Suprapubic skin (tissue), 4 donors: Measurements from ENCODE around the gene XG. TPM values are rescaled to one million over a fixed set of nuclear protein-coding genes. Genes with fewer than 3 reads are reported as not detected.
"Not testable (repeated sequence)": the region's sequence is repeated elsewhere in the genome, so short reads cannot be mapped to it uniquely, and the experiment has no call there.

ENCODE experiments used
- DNase-seq, 2 donors: peaks; one replicate each; pipeline ENCODE4 v3.0.0-alpha.2; 2019; ENCODE audit warnings: low spot score in 2 of 2
- H3K27ac ChIP-seq: fragments of 200-600 bp; sonication (generic); one replicate; pipeline ENCODE4 v1.5.1; 2019
- H3K27me3 ChIP-seq: fragments of 200-600 bp; sonication (generic); one replicate; pipeline ENCODE4 v1.5.1; 2019
- H3K36me3 ChIP-seq: fragments of 200-600 bp; sonication (generic); one replicate; pipeline ENCODE4 v1.5.1; 2019
- H3K4me1 ChIP-seq: fragments of 200-600 bp; sonication (generic); one replicate; pipeline ENCODE4 v1.5.1; 2019
- H3K4me3 ChIP-seq: fragments of 200-600 bp; sonication (generic); one replicate; pipeline ENCODE4 v1.5.1; 2019; ENCODE audit warnings: mild to moderate bottlenecking
- H3K9me3 ChIP-seq: fragments of 200-600 bp; sonication (generic); one replicate; pipeline ENCODE4 v1.5.1; 2019
- EP300 ChIP-seq: sonication (generic); formaldehyde crosslinking; IDR thresholded peaks from one replicate; pipeline ENCODE4 v1.6.1; 2017; ENCODE audit warnings: antibody characterized with exemption
- POLR2A ChIP-seq, 2 donors: fragments of 450-650 bp; IDR thresholded peaks; one replicate each; pipeline ENCODE4 v1.6.1; 2017; ENCODE audit warnings: antibody characterized with exemption in 2 of 2, mild to moderate bottlenecking in 2 of 2, moderate library complexity in 2 of 2
- POLR2AphosphoS5 ChIP-seq, 3 donors: sonication (generic); formaldehyde crosslinking; IDR thresholded peaks; one replicate each; pipeline ENCODE4 v1.6.1; 2017; ENCODE audit warnings: antibody characterized with exemption in 3 of 3
- WGBS: methylation state at CpG from one replicate; pipeline ENCODE4 v1.1.5; 2018; 5-methylcytosine and 5-hydroxymethylcytosine counted together
- total RNA-seq, 4 donors: library from RNA; depleted of rRNA; stranded (reverse); fragments of >200 nt; gene quantifications; one replicate each; pipeline ENCODE4 v1.1.0, GENCODE V29; 2016
- TF ChIP-seq, protein P1 (sequence below), 2 donors: fragments of 200-600 bp in 1 of 2; fragments of 450-650 bp in 1 of 2; sonication (generic) in 1 of 2; IDR thresholded peaks; one replicate each; pipeline ENCODE4 v1.5.1; 2016 to 2019; ENCODE audit warnings: antibody characterized with exemption in 2 of 2, mild to moderate bottlenecking in 1 of 2, moderate library complexity in 1 of 2

Gene XG
- total RNA-seq, 4 donors from 2014 or later, result 17.7 to 75.4 (median 38.7) TPM

GRCh38 chrX:2723286-2723879 lies 28.5 kb upstream of the XG start:
- Histone ChIP-seq H3K36me3 (peaks cover 97% of the 10 kb centered on the region), H3K9me3 (no peaks in the 10 kb centered on the region), H3K4me1 (no peaks in the 10 kb centered on the region), H3K4me3 (no peak overlapping the region), H3K27ac (no peak overlapping the region), H3K27me3 (no peaks in the 10 kb centered on the region)
- TF ChIP-seq POLR2AphosphoS5 (IDR thresholded peaks at IDR 0.05) (no peak), EP300 (no peak), POLR2A (IDR thresholded peaks at IDR 0.05) (no peak)
- TF ChIP-seq, protein P1, sequence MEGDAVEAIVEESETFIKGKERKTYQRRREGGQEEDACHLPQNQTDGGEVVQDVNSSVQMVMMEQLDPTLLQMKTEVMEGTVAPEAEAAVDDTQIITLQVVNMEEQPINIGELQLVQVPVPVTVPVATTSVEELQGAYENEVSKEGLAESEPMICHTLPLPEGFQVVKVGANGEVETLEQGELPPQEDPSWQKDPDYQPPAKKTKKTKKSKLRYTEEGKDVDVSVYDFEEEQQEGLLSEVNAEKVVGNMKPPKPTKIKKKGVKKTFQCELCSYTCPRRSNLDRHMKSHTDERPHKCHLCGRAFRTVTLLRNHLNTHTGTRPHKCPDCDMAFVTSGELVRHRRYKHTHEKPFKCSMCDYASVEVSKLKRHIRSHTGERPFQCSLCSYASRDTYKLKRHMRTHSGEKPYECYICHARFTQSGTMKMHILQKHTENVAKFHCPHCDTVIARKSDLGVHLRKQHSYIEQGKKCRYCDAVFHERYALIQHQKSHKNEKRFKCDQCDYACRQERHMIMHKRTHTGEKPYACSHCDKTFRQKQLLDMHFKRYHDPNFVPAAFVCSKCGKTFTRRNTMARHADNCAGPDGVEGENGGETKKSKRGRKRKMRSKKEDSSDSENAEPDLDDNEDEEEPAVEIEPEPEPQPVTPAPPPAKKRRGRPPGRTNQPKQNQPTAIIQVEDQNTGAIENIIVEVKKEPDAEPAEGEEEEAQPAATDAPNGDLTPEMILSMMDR (IDR thresholded peaks at IDR 0.05), result no peak
- WGBS, result 95% methylated on average over 20 of the region's 20 CpGs
- no peak for DNase-seq

DNA sequence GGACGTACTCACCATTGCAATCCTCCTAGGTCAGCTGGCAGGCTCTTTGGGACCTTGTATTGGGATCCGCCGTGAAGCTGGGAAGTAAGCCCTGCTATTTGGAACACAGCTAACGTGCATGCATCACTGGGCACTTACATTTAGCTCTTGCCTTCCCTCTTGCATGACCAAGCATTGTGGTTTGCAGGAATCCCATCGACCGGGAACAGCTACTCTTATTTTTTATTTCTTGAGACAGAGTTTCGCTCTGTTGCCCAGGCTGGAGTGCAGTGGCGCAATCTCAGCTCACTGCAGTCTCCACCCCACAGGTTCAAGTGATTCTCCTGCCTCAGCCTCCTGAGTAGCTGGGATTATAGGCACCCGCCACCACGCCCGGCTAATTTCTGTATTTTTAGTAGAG lies 24.6 kb upstream of the XG start:
- peaks cover 98% of the 10 kb centered on the region for H3K36me3 ChIP-seq
- not testable (repeated sequence) for H3K27me3 ChIP-seq, H3K4me3 ChIP-seq, H3K4me1 ChIP-seq, H3K27ac ChIP-seq, DNase-seq, H3K9me3 ChIP-seq
- WGBS, result 95% methylated on average over 11 of the region's 11 CpGs

GRCh38 chrX:2732076-2732475 lies 19.8 kb upstream of the XG start:
- no peaks in the 10 kb centered on the region for H3K27me3 ChIP-seq
- no peaks in the 10 kb centered on the region for H3K4me1 ChIP-seq
- H3K9me3 ChIP-seq, result no peaks in the 10 kb centered on the region
- TF ChIP-seq POLR2AphosphoS5 (IDR thresholded peaks at IDR 0.05) (no peak), EP300 (no peak), POLR2A (IDR thresholded peaks at IDR 0.05) (no peak)
- WGBS, result 71% methylated on average over 9 of the region's 9 CpGs
- H3K36me3 ChIP-seq, result peaks cover 88% of the 10 kb centered on the region
- DNase-seq, result no peak
- H3K4me3 ChIP-seq, result no peak overlapping the region
- H3K27ac ChIP-seq, result no peak overlapping the region

DNA sequence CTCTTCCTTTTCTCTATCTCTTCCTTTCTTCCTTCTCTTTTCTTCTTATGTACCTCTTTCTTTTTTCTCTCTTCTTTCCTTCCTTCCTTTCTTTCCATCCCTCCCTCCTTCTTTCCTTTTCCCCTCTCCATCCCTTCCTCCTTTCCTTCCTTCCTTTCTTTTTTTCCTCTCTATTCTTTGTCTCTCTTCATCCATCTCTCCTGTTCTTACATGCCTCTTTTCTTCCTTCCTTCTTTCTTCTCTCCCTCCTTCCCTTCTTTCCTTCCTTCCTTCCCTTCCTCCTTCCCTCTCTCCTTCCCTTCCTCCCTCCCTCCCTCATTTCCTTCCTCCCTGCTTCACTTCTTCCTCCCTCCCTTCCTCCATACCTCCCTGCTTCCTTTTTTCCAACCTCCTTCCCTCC lies 19.2 kb upstream of the XG start:
- DNase-seq, result no peak
- TF ChIP-seq POLR2AphosphoS5 (IDR thresholded peaks at IDR 0.05) (no peak), EP300 (no peak), POLR2A (IDR thresholded peaks at IDR 0.05) (no peak)
- TF ChIP-seq, protein P1 (IDR thresholded peaks at IDR 0.05), result no peak
- Histone ChIP-seq H3K27ac (no peak overlapping the region), H3K27me3 (no peaks in the 10 kb centered on the region), H3K4me3 (no peak overlapping the region), H3K4me1 (no peaks in the 10 kb centered on the region), H3K9me3 (no peaks in the 10 kb centered on the region), H3K36me3 (peaks cover 85% of the 10 kb centered on the region)

DNA sequence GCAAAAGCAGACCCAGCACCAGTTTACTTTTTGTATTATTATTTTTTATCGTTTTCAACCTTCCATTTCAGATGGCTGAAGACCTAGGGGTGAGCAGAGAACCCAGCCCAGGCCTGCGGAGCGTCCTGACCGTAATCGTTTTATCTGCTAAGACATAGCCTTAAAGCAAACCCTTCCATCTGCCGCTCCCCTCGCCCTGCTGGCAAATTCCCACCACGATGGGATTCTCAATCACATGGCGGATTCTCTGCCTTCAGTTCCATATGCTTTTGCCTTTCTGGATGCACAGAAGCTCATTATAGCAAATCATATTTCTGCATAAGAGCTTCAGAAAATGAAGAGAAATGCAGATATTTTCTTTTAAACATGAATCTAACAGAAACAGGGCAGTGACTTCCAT lies 18.6 kb upstream of the XG start:
- Histone ChIP-seq H3K4me3 (no peak overlapping the region), H3K27me3 (no peaks in the 10 kb centered on the region), H3K27ac (no peak overlapping the region), H3K4me1 (no peaks in the 10 kb centered on the region), H3K9me3 (no peaks in the 10 kb centered on the region), H3K36me3 (peaks cover 85% of the 10 kb centered on the region)
- TF ChIP-seq, protein P1 (IDR thresholded peaks at IDR 0.05), result no peak
- TF ChIP-seq EP300 (no peak), POLR2A (IDR thresholded peaks at IDR 0.05) (no peak)
- no peak for DNase-seq
- 95% methylated on average over 9 of the region's 9 CpGs for WGBS

- H3K4me3 ChIP-seq, result no peak overlapping the region
- WGBS, result 91% methylated on average over 4 of the region's 4 CpGs
- H3K36me3 ChIP-seq, result peaks cover 82% of the 10 kb centered on the region
Measured at GRCh38 chrX:2735270-2735669, 16.6 kb upstream of the XG start.

More at GRCh38 chrX:2735270-2735669, 16.6 kb upstream of the XG start:
- no peak for DNase-seq
- TF ChIP-seq POLR2A (IDR thresholded peaks at IDR 0.05) (no peak), EP300 (no peak), POLR2AphosphoS5 (IDR thresholded peaks at IDR 0.05) (no peak)
- TF ChIP-seq, protein P1 (IDR thresholded peaks at IDR 0.05), result no peak
- no peak overlapping the region for H3K27ac ChIP-seq
- no peaks in the 10 kb centered on the region for H3K4me1 ChIP-seq
- no peaks in the 10 kb centered on the region for H3K27me3 ChIP-seq
- no peaks in the 10 kb centered on the region for H3K9me3 ChIP-seq
